MM.1S (cell line): ENCODE measurements around the gene COX10.

Experiments used
- EZH2 ChIP-seq: fragments of 300-600 bp; sonication (generic); optimal IDR thresholded peaks from 2 replicates; pipeline ENCODE3; 2017; ENCODE audit warnings: low read depth, mild to moderate bottlenecking, antibody characterized with exemption, low read length, mixed read lengths
- EZH2phosphoT487 ChIP-seq: fragments of 300-600 bp; sonication (generic); IDR thresholded peaks from 2 replicates; pipeline ENCODE4 v1.6.1; 2018; ENCODE audit warnings: antibody characterized with exemption, low read length
- TF ChIP-seq, protein P1 (sequence below): fragments of 300-600 bp; sonication (generic); IDR thresholded peaks from 2 replicates; pipeline ENCODE4 v1.5.1; 2016; ENCODE audit warnings: antibody characterized with exemption, low read length, mixed read lengths

DNA sequence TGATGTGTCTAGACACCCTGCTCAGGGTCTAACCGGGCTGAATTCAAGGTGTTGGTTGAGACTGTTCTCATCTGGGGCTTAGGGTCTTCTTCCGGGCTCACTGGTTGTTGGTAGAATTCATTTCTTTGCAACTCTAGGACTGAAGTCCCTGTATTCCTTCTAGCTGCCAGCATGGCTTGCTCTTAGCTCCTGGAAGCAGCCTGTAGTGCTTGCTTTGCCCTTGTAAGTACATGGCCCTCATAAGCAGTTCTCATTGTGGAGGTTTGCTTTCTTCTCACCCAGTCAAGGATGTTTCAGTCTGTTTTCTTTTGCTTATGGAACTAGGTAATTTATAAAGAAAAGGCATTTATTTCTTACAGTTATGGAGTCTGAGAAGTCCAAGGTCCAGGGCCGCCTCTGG, 26.3 kb downstream of the COX10 start:
- TF ChIP-seq, protein P1, sequence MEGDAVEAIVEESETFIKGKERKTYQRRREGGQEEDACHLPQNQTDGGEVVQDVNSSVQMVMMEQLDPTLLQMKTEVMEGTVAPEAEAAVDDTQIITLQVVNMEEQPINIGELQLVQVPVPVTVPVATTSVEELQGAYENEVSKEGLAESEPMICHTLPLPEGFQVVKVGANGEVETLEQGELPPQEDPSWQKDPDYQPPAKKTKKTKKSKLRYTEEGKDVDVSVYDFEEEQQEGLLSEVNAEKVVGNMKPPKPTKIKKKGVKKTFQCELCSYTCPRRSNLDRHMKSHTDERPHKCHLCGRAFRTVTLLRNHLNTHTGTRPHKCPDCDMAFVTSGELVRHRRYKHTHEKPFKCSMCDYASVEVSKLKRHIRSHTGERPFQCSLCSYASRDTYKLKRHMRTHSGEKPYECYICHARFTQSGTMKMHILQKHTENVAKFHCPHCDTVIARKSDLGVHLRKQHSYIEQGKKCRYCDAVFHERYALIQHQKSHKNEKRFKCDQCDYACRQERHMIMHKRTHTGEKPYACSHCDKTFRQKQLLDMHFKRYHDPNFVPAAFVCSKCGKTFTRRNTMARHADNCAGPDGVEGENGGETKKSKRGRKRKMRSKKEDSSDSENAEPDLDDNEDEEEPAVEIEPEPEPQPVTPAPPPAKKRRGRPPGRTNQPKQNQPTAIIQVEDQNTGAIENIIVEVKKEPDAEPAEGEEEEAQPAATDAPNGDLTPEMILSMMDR: no peak
- TF ChIP-seq EZH2phosphoT487 (no peak), EZH2 (no peak)
